Loucy (cell line): ENCODE measurements around the gene SUPT20HL1.
"Not testable (repeated sequence)": the region's sequence is repeated elsewhere in the genome, so short reads cannot be mapped to it uniquely, and the experiment has no call there.

Experiments used
- H2AFZ ChIP-seq: fragments of 200-600 bp; sonication (generic); 2 replicates; pipeline ENCODE4 v1.6.0; 2016; ENCODE audit warnings: antibody characterized with exemption, mild to moderate bottlenecking, low read length, moderate library complexity
- H3F3A ChIP-seq: fragments of 200-600 bp; 2 replicates; pipeline ENCODE4 v1.6.0; 2016; ENCODE audit warnings: antibody characterized with exemption, low read depth, mild to moderate bottlenecking
- H3K27me3 ChIP-seq: fragments of 200-600 bp; sonication (generic); 2 replicates; pipeline ENCODE4 v1.6.1; 2014; ENCODE audit warnings: low read length, mild to moderate bottlenecking; ENCODE audit not compliant: insufficient read depth, poor library complexity, severe bottlenecking
- H3K36me3 ChIP-seq: fragments of 200-600 bp; sonication (generic); 2 replicates; pipeline ENCODE4 v1.6.1; 2016; ENCODE audit warnings: low read length; ENCODE audit not compliant: insufficient read depth
- H3K4me1 ChIP-seq: fragments of 200-600 bp; sonication (generic); 2 replicates; pipeline ENCODE4 v1.5.1; 2014; ENCODE audit warnings: low read length, mild to moderate bottlenecking; ENCODE audit not compliant: insufficient read depth, poor library complexity, severe bottlenecking
- H3K4me2 ChIP-seq: fragments of 200-600 bp; sonication (generic); 2 replicates; pipeline ENCODE4 v1.6.0; 2014; ENCODE audit warnings: antibody characterized with exemption, low read length, low read depth, mild to moderate bottlenecking; ENCODE audit not compliant: poor library complexity, severe bottlenecking
- H3K4me3 ChIP-seq: fragments of 200-600 bp; sonication (generic); 2 replicates; pipeline ENCODE4 v1.5.1; 2014; ENCODE audit warnings: low read length, mild to moderate bottlenecking, mixed read lengths; ENCODE audit not compliant: poor library complexity, severe bottlenecking
- H3K79me2 ChIP-seq: fragments of 200-600 bp; sonication (generic); 2 replicates; pipeline ENCODE4 v1.6.1; 2014; ENCODE audit warnings: low read length; ENCODE audit not compliant: insufficient read depth
- H3K9ac ChIP-seq: fragments of 200-600 bp; sonication (generic); 2 replicates; pipeline ENCODE4 v1.6.0; 2014; ENCODE audit warnings: mild to moderate bottlenecking, low read depth, low read length, moderate library complexity; ENCODE audit not compliant: poor library complexity, severe bottlenecking
- H3K9me2 ChIP-seq: fragments of 200-600 bp; sonication (generic); replicated peaks from 2 replicates; pipeline ENCODE4 v1.6.1; 2016; ENCODE audit warnings: low read depth, low read length, mixed read lengths
- H3K9me3 ChIP-seq: fragments of 200-600 bp; sonication (generic); 2 replicates; pipeline ENCODE4 v1.6.1; 2014; ENCODE audit warnings: mild to moderate bottlenecking, antibody characterized with exemption, low read length, low read depth; ENCODE audit not compliant: insufficient read depth
- H4K20me1 ChIP-seq: fragments of 200-600 bp; sonication (generic); 2 replicates; pipeline ENCODE4 v1.6.0; 2014; ENCODE audit warnings: antibody characterized with exemption, low read length, mild to moderate bottlenecking; ENCODE audit not compliant: insufficient read depth, poor library complexity, severe bottlenecking
- EZH2phosphoT487 ChIP-seq: fragments of 200-600 bp; IDR thresholded peaks from 2 replicates; pipeline ENCODE4 v1.6.1; 2018; ENCODE audit warnings: antibody characterized with exemption, mild to moderate bottlenecking, moderate library complexity, borderline replicate concordance
- TF ChIP-seq, protein P1 (sequence below): fragments of 200-600 bp; sonication (generic); conservative IDR thresholded peaks from 2 replicates; pipeline ENCODE4 v1.5.1; 2014; ENCODE audit warnings: mild to moderate bottlenecking, antibody characterized with exemption, low read length

Gene SUPT20HL1

DNA sequence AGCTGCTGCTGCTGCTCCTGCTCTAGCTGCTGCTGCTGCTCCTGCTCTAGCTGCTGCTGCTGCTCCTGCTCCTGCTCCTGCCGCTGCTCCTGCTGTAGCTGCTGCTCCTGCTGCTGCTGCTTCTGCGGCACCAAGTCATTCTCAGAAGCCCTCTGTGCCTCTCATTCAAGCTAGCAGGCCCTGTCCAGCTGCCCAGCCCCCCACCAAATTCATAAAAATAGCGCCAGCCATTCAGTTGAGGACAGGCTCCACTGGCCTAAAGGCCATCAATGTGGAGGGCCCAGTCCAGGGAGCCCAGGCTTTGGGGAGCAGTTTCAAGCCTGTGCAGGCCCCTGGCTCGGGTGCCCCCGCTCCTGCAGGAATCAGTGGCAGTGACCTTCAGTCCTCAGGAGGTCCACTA lies 3.9 kb downstream of the SUPT20HL1 start:
- H3K4me3 ChIP-seq, result no peak overlapping the region
- no peaks in the 10 kb centered on the region for H4K20me1 ChIP-seq
- TF ChIP-seq, protein P1, sequence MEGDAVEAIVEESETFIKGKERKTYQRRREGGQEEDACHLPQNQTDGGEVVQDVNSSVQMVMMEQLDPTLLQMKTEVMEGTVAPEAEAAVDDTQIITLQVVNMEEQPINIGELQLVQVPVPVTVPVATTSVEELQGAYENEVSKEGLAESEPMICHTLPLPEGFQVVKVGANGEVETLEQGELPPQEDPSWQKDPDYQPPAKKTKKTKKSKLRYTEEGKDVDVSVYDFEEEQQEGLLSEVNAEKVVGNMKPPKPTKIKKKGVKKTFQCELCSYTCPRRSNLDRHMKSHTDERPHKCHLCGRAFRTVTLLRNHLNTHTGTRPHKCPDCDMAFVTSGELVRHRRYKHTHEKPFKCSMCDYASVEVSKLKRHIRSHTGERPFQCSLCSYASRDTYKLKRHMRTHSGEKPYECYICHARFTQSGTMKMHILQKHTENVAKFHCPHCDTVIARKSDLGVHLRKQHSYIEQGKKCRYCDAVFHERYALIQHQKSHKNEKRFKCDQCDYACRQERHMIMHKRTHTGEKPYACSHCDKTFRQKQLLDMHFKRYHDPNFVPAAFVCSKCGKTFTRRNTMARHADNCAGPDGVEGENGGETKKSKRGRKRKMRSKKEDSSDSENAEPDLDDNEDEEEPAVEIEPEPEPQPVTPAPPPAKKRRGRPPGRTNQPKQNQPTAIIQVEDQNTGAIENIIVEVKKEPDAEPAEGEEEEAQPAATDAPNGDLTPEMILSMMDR, result no peak
- H3K79me2 ChIP-seq, result no peaks in the 10 kb centered on the region
- H3K4me2 ChIP-seq, result no peak overlapping the region
- no peaks in the 10 kb centered on the region for H3K9me2 ChIP-seq
- no peaks in the 10 kb centered on the region for H3F3A ChIP-seq
- no peaks in the 10 kb centered on the region for H3K4me1 ChIP-seq
- no peak overlapping the region for H2AFZ ChIP-seq
- no peaks in the 10 kb centered on the region for H3K36me3 ChIP-seq
- no peak overlapping the region for H3K9ac ChIP-seq
- no peaks in the 10 kb centered on the region for H3K27me3 ChIP-seq
- no peaks in the 10 kb centered on the region for H3K9me3 ChIP-seq

DNA sequence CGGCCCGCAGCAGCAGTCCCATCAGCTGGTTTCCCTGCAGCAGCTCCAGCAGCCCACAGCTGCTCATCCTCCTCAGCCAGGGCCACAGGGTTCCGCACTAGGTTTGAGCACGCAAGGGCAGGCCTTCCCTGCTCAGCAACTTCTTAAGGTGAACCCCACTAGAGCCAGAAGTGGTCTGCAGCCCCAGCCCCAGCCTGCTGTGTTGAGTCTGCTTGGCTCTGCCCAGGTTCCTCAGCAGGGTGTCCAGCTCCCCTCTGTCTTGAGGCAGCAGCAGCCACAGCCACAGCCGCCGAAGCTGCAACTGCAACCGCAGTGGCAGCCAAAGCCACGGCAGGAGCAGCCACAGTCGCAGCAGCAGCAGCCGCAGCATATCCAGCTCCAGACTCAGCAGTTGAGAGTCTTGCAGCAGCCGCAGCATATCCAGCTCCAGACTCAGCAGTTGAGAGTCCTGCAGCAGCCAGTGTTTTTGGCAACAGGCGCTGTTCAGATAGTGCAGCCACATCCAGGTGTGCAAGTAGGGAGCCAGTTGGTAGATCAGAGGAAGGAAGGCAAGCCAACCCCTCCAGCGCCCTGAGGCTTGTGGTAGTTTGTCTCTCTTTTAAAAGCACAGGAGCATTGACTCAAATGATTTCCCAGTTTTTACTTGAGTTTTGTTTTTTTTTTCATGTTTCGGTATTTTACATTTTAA lies 4.6 kb downstream of the SUPT20HL1 start:
- no peaks in the 10 kb centered on the region for H4K20me1 ChIP-seq
- no peaks in the 10 kb centered on the region for H3K4me1 ChIP-seq
- H3K9ac ChIP-seq, result no peak overlapping the region
- no peaks in the 10 kb centered on the region for H3K9me2 ChIP-seq
- H3F3A ChIP-seq, result no peaks in the 10 kb centered on the region
- TF ChIP-seq, protein P1, result no peak
- no peak for TF ChIP-seq EZH2phosphoT487
- no peaks in the 10 kb centered on the region for H3K27me3 ChIP-seq
- H3K4me3 ChIP-seq, result no peak overlapping the region
- H3K36me3 ChIP-seq, result no peaks in the 10 kb centered on the region
- no peaks in the 10 kb centered on the region for H3K9me3 ChIP-seq
- H3K4me2 ChIP-seq, result no peak overlapping the region
- no peaks in the 10 kb centered on the region for H3K79me2 ChIP-seq
- no peak overlapping the region for H2AFZ ChIP-seq

DNA sequence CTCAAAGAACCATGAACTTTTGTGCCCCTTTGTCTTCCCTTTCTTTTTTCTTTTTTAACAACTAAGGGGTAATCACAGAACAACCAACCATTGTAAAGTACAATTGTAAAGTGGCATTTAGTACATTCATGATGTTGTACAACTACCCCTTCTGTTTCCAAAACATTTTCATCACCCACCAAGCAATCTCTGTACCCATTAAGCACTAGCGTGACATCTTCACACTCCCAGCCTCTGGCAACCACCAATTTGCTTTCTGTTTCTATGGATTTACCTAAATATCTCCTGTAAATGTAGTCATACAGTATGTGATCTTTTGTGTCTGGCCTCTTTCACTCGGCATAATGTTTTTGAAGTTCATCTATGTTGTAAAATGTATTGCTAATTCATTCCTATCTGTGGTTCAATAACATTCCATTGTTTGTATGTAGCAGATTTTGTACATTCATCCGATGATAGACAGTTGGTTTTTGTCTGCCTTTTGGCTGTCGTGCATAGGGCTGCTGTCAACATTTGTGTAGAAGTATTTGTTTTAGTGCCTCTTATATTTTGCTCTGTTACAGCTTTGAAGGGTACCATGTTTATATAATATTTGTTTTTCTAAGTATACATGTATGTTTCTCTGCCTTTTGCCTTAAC lies 6.4 kb downstream of the SUPT20HL1 start:
- not testable (repeated sequence) for H3K79me2 ChIP-seq, H3K4me2 ChIP-seq, H3K9me2 ChIP-seq, H4K20me1 ChIP-seq, H3K27me3 ChIP-seq, H3F3A ChIP-seq, H3K36me3 ChIP-seq, H3K4me1 ChIP-seq, H3K4me3 ChIP-seq, H2AFZ ChIP-seq, H3K9me3 ChIP-seq, H3K9ac ChIP-seq

DNA sequence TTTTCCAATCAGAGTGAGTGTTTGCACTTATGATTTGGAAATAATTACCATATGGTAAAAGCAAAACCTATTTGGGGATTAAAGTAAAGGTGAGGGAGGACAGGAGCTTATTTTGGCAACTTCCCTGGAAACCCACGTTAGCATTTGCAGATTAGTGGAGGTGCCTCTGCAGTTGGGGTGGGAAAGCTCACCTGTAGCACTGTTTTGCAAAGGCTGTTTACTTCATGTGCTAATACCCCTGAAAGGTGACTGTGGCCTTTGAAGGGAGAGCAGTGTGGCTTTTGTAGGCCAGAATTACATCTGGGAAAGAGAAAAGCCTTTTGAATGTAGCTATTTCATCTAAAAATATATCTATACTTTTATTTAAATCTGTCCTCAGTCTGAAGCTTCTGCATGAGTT lies 9.4 kb downstream of the SUPT20HL1 start:
- Histone ChIP-seq H3K9ac (no peak overlapping the region), H4K20me1 (no peaks in the 10 kb centered on the region), H2AFZ (no peak overlapping the region), H3K36me3 (no peaks in the 10 kb centered on the region), H3K4me1 (no peaks in the 10 kb centered on the region), H3K9me2 (no peaks in the 10 kb centered on the region), H3K9me3 (no peaks in the 10 kb centered on the region), H3K4me3 (no peak overlapping the region), H3K4me2 (no peak overlapping the region), H3K79me2 (no peaks in the 10 kb centered on the region), H3F3A (no peaks in the 10 kb centered on the region), H3K27me3 (no peaks in the 10 kb centered on the region)
- no peak for TF ChIP-seq EZH2phosphoT487
- TF ChIP-seq, protein P1, result no peak
